Karpas-422 (cell line): ENCODE results near the gene ADAMTSL4. TPM values are rescaled to one million over a fixed set of nuclear protein-coding genes. Genes with fewer than 3 reads are reported as not detected.

Experiments
- DNase-seq: peaks from one replicate; pipeline ENCODE4 v3.0.0-alpha.2; 2015
- H2AFZ ChIP-seq: fragments of 200-600 bp; sonication (generic); 2 replicates; pipeline ENCODE4 v1.6.1; 2014; ENCODE audit warnings: antibody characterized with exemption, low read length, mixed read lengths
- H3K27ac ChIP-seq: fragments of 200-600 bp; sonication (generic); 2 replicates; pipeline ENCODE4 v1.5.1; 2014; ENCODE audit warnings: mild to moderate bottlenecking, low read length, moderate library complexity
- H3K27me3 ChIP-seq: fragments of 200-600 bp; sonication (generic); 2 replicates; pipeline ENCODE4 v1.6.1; 2014; ENCODE audit warnings: low read length, mixed read lengths
- H3K36me3 ChIP-seq: fragments of 200-600 bp; sonication (generic); 2 replicates; pipeline ENCODE4 v1.6.1; 2014; ENCODE audit warnings: low read length, mixed read lengths; ENCODE audit not compliant: insufficient read depth
- H3K4me1 ChIP-seq: fragments of 200-600 bp; sonication (generic); 2 replicates; pipeline ENCODE4 v1.6.1; 2014; ENCODE audit warnings: mild to moderate bottlenecking, low read length, mixed read lengths
- H3K4me2 ChIP-seq: fragments of 200-600 bp; sonication (generic); 2 replicates; pipeline ENCODE4 v1.6.1; 2014; ENCODE audit warnings: low read length, low read depth, mild to moderate bottlenecking; ENCODE audit not compliant: poor library complexity, severe bottlenecking
- H3K4me3 ChIP-seq: fragments of 200-600 bp; sonication (generic); 2 replicates; pipeline ENCODE4 v1.5.1; 2014; ENCODE audit warnings: mild to moderate bottlenecking, antibody characterized with exemption, low read length, mixed read lengths
- H3K79me2 ChIP-seq: fragments of 200-600 bp; sonication (generic); 2 replicates; pipeline ENCODE4 v1.6.1; 2014; ENCODE audit warnings: mild to moderate bottlenecking, low read length, mixed read lengths
- H3K9ac ChIP-seq: fragments of 200-600 bp; sonication (generic); 2 replicates; pipeline ENCODE4 v1.6.0; 2014; ENCODE audit warnings: low read length
- H3K9me2 ChIP-seq: fragments of 200-600 bp; sonication (generic), shearing (Covaris generic); replicated peaks from 2 replicates; pipeline ENCODE4 v1.6.0; 2014; ENCODE audit warnings: mild to moderate bottlenecking, low read length, moderate library complexity; ENCODE audit not compliant: insufficient read depth
- H3K9me3 ChIP-seq: fragments of 300-700, 200-600 bp; sonication (generic); 2 replicates; pipeline ENCODE4 v1.6.1; 2014; ENCODE audit warnings: low read length, mixed read lengths
- H4K20me1 ChIP-seq: fragments of 200-600 bp; sonication (generic); 2 replicates; pipeline ENCODE4 v1.6.1; 2014; ENCODE audit warnings: mild to moderate bottlenecking, antibody characterized with exemption, low read length, low read depth; ENCODE audit not compliant: insufficient read depth
- total RNA-seq: library from RNA; depleted of rRNA; stranded (reverse); fragments of >200 nt; shearing (Covaris generic); gene quantifications from 2 replicates; pipeline ENCODE4 v1.2.3, GENCODE V29; 2014; ENCODE audit warnings: low replicate concordance

ADAMTSL4 gene
- total RNA-seq, 1 experiment from 2014 or later = not detected

DNA sequence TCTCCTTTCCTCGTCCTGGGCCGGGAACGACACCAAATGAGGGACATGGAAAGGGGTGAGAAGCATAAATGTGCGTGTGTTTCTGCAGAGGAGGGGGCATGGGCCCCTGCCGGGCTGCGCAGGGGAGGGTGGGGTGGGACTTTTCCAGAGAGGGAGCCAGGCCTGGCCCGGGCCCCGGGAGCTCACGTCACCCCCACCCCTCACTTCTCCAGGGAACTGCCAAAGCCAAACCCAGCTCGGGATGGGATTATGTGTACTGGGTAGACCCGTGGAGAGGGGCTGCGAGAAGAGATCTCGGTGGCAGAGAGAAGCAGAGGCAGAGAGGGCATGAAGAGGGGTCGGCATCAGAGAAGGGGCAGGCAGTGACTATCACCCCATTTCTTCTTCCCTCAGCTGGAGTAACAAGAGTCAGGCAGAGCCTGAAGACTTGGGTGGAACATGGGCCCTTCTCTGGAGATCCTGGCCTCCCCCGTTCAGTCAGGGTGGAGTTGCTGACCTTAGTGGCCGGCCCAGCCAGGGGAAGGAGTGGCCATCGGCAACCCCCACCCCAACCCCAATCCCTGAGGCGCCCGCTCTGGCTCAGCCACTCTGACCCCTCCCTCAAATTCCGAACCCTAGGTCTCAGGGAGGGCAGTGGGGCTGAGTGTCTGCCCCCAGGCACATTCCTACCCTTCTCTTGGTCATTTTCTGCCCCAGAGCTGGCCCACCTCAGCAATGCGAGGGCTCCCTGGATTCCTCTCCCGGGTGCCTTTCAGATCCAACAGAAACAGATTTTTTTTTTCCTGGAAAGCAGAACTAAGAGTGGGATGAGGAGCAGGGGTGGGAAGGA lies 1.2 kb downstream of the ADAMTSL4 start:
- Histone ChIP-seq H3K79me2 (no peaks in the 10 kb centered on the region), H3K9me3 (no peaks in the 10 kb centered on the region), H3K4me2 (no peak overlapping the region), H3K9me2 (no peaks in the 10 kb centered on the region), H3K27ac (no peak overlapping the region), H3K36me3 (no peaks in the 10 kb centered on the region), H3K9ac (no peak overlapping the region), H3K27me3 (no peaks in the 10 kb centered on the region), H2AFZ (no peak overlapping the region), H3K4me1 (peaks cover 16% of the 10 kb centered on the region), H4K20me1 (no peaks in the 10 kb centered on the region; the same call in 1 of the 2 replicates), H3K4me3 (no peak overlapping the region)
- peak; percentile 42 for DNase-seq

- Histone ChIP-seq H3K27ac (no peak overlapping the region), H3K4me2 (no peak overlapping the region), H4K20me1 (no peaks in the 10 kb centered on the region; the same call in 1 of the 2 replicates), H3K4me3 (no peak overlapping the region), H3K9me3 (no peaks in the 10 kb centered on the region), H3K4me1 (peaks cover 16% of the 10 kb centered on the region), H3K36me3 (no peaks in the 10 kb centered on the region), H3K9me2 (no peaks in the 10 kb centered on the region), H3K79me2 (no peaks in the 10 kb centered on the region), H2AFZ (no peak overlapping the region), H3K27me3 (no peaks in the 10 kb centered on the region), H3K9ac (no peak overlapping the region)
- peak; percentile 45 for DNase-seq
These were observed 2.0 kb downstream of the ADAMTSL4 start for GRCh38 chr1:150551051-150551783.

DNA sequence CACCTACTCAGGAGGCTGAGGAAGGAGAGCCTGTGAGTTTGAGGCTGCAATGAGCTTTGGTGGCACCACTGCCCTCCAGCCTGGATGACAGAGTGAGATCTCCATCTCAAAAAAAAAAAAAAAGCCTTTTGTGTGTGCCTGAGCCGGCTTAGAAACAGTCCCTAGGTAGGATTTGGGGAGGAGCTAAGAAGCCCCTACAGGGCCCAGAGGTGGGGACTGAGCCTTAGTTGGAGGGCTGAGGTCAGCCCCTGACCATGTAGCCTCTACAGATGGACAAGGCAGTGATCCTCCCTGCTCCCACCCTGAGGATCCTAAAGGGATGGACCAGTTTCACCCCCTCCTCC lies 2.5 kb downstream of the ADAMTSL4 start:
- Histone ChIP-seq H3K9me2 (no peaks in the 10 kb centered on the region), H3K79me2 (no peaks in the 10 kb centered on the region), H4K20me1 (no peaks in the 10 kb centered on the region; the same call in 1 of the 2 replicates), H3K27me3 (no peaks in the 10 kb centered on the region), H2AFZ (no peak overlapping the region), H3K4me2 (no peak overlapping the region), H3K4me3 (no peak overlapping the region), H3K4me1 (peaks cover 16% of the 10 kb centered on the region), H3K9me3 (no peaks in the 10 kb centered on the region), H3K9ac (no peak overlapping the region), H3K27ac (no peak overlapping the region), H3K36me3 (no peaks in the 10 kb centered on the region)
- no peak for DNase-seq

DNA sequence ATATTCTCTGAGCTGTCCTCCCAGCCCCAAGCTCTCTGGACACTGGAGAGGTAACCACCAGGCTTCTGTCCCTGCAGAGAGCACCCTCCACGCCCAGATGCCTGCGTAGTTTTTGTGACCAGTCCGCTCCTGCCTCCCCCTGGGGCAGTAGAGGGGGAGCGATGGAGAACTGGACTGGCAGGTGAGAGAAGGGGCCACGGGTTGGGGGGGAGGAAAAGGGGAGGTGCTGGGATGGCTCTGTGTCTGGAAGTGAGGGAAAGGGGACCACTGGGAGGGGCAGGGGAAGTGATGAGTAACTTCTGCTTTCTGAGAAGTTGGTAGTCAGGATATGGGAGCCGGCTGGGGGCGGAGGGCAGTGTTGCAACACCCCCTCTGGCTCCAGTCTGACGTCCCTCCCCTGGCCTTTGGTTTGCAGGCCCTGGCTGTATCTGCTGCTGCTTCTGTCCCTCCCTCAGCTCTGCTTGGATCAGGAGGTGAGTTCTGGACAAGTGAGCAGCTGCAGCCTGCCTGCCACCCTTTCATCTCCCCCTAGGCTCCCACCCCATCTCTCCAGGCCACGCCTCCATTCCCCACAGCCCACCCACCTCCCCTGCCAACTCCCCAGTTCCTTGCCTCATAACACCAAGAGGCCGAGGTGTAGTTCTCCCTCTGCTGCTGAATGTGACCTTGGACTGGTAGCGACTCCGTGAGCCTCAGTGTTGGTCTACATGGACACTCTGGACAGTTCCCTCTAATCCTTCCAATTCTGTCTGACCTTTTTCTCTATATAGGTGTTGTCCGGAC lies 3.1 kb downstream of the ADAMTSL4 start:
- H3K36me3 ChIP-seq = no peaks in the 10 kb centered on the region
- H3K4me1 ChIP-seq = peaks cover 16% of the 10 kb centered on the region
- no peaks in the 10 kb centered on the region for H3K9me3 ChIP-seq
- no peaks in the 10 kb centered on the region for H3K27me3 ChIP-seq
- no peak overlapping the region for H3K9ac ChIP-seq
- H3K9me2 ChIP-seq = no peaks in the 10 kb centered on the region
- H3K4me3 ChIP-seq = no peak overlapping the region
- H3K27ac ChIP-seq = no peak overlapping the region
- DNase-seq = no peak
- H4K20me1 ChIP-seq = no peaks in the 10 kb centered on the region; the same call in 1 of the 2 replicates
- H3K4me2 ChIP-seq = no peak overlapping the region
- no peaks in the 10 kb centered on the region for H3K79me2 ChIP-seq
- no peak overlapping the region for H2AFZ ChIP-seq

GRCh38 chr1:150552911-150553289 lies 3.7 kb downstream of the ADAMTSL4 start:
- H3K9me3 ChIP-seq = no peaks in the 10 kb centered on the region
- no peaks in the 10 kb centered on the region for H3K79me2 ChIP-seq
- DNase-seq = no peak
- H3K9ac ChIP-seq = no peak overlapping the region
- no peak overlapping the region for H3K4me2 ChIP-seq
- no peaks in the 10 kb centered on the region for H3K9me2 ChIP-seq
- no peaks in the 10 kb centered on the region for H3K27me3 ChIP-seq
- no peak overlapping the region for H3K27ac ChIP-seq
- H4K20me1 ChIP-seq = no peaks in the 10 kb centered on the region; the same call in 1 of the 2 replicates
- H3K4me3 ChIP-seq = no peak overlapping the region
- H3K4me1 ChIP-seq = peaks cover 16% of the 10 kb centered on the region
- no peak overlapping the region for H2AFZ ChIP-seq
- no peaks in the 10 kb centered on the region for H3K36me3 ChIP-seq

- H3K4me1 ChIP-seq = peaks cover 14% of the 10 kb centered on the region
- no peaks in the 10 kb centered on the region for H3K27me3 ChIP-seq
- H2AFZ ChIP-seq = no peak overlapping the region
- H3K36me3 ChIP-seq = no peaks in the 10 kb centered on the region
- H3K4me2 ChIP-seq = no peak overlapping the region
- H3K79me2 ChIP-seq = no peaks in the 10 kb centered on the region
- H3K9ac ChIP-seq = no peak overlapping the region
- no peak for DNase-seq
- H4K20me1 ChIP-seq = no peaks in the 10 kb centered on the region; the same call in 1 of the 2 replicates
- no peaks in the 10 kb centered on the region for H3K9me2 ChIP-seq
- no peak overlapping the region for H3K4me3 ChIP-seq
- no peak overlapping the region for H3K27ac ChIP-seq
- no peaks in the 10 kb centered on the region for H3K9me3 ChIP-seq
These were observed 4.3 kb downstream of the ADAMTSL4 start for GRCh38 chr1:150553392-150554085.

DNA sequence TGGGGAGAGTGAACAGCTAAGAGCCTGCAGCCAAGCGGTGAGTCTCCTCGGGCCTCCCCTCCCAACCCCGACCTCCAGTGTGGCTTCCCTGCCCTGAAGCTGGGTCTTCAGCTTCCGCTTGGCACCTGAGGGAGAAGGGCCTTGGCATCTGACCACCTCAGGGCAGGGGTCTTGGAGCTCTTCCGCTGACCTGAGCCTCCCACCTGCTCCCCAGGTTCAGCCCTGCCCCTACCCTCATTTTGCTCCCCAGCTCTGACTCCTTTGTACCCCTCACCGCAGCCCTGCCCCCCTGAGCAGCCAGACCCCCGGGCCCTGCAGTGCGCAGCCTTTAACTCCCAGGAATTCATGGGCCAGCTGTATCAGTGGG lies 4.9 kb downstream of the ADAMTSL4 start:
- Histone ChIP-seq H4K20me1 (peaks cover under 1% of the 10 kb centered on the region; the same call in 1 of the 2 replicates), H3K79me2 (no peaks in the 10 kb centered on the region), H2AFZ (no peak overlapping the region), H3K27me3 (no peaks in the 10 kb centered on the region), H3K4me1 (peaks cover 10% of the 10 kb centered on the region), H3K36me3 (no peaks in the 10 kb centered on the region), H3K4me2 (no peak overlapping the region), H3K9ac (no peak overlapping the region), H3K27ac (no peak overlapping the region), H3K4me3 (no peak overlapping the region), H3K9me2 (no peaks in the 10 kb centered on the region), H3K9me3 (no peaks in the 10 kb centered on the region)
- DNase-seq = no peak
